GM18858 (cell line): Measurements from ENCODE around the gene PDSS2.
A peak's percentile ranks its signal among the peaks of the same experiment; 100 is the strongest.
"Not testable (repeated sequence)": the region's sequence is repeated elsewhere in the genome, so short reads cannot be mapped to it uniquely, and the experiment has no call there.

Experiments
- ATAC-seq: cut with Tn5 transposase; IDR thresholded peaks from one replicate; pipeline ENCODE4 v1.9.1; 2021; ENCODE audit not compliant: unreplicated experiment

Gene PDSS2

DNA sequence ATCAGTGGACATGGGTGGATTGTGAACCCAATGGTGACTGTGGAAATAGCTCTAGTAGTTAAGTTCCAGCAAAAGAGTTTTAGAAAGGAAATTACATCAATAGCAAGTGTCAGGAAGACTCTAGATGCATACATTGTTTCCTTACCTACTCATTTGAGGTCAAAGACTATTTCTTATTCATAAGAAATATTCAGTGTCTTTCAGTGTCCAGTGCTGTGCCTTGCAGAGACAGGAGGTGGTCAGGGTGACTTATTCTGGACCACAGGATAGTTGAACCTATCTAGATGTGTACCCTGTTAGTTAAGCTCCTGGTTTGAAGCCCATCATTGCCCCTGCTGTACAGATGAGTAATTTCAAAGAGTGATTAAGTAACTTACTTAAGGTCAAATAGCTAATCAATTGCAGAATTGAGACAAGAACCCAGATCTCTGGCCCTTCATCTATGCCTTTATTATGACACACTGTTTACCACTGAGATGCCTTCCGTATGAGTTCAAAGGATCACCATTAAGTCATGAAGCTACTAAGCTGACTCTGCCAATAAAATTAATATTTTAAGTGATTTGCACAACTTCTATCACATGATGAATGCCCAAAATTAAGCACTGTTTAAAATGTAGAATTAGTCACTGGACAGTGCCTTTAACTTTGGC is 136.1 kb downstream of the PDSS2 start:
- no peak for ATAC-seq

DNA sequence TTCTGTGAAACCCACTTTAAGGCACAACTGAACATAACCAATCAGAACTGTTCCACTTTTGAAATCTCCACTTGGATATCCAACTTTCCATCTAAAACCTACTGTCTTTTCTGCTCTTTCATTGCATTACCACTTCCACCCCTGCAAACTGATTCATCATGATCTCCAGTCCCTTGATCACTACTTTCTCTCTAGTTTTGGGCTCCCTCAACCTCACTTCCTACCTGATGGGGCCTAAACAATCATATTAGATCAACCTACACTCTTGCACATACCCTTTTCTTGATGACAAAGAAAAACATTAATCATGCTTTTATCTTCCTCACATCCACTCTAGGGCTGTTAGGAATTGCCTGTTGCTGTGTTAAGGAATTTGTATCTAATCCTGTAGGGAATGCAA is 137.6 kb downstream of the PDSS2 start:
- no peak for ATAC-seq

DNA sequence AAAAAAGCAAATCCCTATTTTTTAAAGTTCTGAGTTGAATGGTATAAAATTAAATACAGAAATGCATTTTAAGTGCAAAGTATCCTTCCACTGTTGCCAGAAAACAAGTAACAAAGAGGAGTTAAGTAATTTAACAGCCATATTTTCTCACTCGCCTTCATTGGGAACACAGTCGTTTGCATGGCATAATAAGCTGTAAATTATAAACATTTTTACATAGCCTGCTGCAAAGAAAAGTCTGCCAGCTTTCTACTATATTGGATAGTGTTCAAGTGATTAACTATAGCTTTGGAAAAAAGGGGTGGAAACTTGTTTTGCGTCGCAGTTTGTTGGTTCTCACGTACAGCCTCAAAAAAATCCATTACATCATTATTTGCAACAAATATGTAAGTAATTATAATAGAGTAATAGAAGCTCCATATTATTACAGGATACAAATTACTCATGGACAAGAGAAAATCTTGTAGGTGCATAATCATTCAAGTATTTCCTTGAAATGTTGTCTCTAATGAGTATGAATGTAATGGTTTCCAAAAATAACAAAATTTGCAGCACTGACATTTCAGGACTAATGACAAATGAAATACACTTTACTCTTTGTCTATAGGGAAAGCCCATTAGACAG is 139.3 kb downstream of the PDSS2 start:
- ATAC-seq = no peak

DNA sequence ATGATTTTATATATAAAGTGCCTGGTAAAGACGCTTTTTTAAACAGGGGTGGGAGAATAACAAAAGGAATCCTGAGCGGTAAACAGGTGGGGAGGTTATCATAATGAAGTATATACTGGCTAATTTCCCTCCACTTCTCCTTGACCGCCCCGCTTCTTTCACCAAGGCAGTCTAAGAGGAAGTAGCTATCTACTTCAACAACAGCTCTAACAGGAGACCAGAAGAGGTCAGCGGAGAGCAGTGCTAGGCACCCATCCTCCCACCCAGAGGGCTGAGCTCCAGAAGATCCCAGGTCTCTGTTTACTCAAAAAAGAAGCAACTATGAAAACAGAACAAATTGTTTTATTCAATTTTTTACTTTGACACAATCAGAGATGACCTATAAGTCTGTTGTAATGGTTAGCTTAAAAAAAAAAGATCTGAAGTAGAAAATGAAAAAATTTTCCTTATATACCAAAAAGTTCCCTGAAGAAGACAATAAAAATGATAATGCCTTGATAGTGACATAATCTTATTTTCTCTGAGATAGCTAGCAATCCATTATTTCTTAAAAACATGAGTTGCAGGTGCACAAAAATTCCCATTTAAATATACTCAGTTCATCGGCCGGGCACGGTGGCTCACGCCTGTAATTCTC is 141.1 kb downstream of the PDSS2 start:
- peak; percentile 76 for ATAC-seq

DNA sequence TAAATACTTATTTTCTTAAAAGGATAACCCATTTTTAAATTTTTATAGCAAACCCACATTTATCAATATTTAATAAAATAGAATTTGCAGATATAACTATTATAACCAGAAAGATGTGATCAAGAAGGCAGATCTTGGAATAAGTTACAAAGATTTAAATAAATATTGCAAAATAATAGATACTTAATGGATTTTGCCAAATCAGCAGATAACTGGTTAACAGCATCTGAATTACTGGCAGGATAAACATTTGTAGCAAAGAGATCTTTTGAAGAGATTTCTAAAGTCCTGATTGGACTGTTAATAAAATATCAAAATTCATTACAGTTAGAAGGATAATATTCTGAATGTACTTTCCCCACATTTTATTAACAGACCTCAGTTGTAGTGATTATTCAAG is 144.2 kb downstream of the PDSS2 start:
- no peak for ATAC-seq

DNA sequence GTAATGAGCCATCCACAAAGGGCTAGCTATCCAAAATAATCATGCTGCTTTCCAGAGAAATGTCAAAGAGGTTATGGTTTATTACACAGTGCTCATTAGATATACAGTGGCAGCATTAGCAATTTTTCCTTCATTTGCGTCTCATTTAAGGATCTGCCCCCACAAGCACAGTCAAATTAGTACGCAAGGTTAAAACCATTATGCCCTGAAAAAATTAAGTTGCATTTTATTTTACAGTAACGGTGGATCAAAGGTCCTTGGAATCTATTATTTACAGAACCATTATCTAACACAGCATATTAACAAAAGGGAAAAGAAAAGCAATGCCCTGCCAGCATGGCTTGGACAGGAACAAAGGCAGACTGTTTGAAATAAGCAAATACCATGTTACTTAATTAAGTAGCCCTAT is 144.8 kb downstream of the PDSS2 start:
- no peak for ATAC-seq

DNA sequence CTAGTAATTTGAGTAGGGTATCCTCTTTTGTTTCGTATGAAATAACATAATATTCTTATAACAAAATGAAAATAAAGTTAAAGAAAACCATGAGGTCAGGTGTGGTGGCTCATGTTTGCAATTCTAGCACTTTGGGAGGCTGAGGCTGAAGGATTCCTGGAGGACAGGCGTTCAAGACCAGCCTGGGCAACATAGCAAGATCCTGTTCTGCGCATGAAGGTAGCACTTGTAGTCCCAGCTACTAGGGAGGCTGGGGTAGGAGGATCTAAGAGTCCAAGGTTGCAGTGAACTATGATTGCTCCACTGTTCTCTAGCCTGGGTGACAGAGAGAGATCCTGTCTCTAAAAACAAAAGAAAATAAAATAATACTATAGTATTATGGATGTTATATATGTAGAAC is 145.6 kb downstream of the PDSS2 start:
- no peak for ATAC-seq

DNA sequence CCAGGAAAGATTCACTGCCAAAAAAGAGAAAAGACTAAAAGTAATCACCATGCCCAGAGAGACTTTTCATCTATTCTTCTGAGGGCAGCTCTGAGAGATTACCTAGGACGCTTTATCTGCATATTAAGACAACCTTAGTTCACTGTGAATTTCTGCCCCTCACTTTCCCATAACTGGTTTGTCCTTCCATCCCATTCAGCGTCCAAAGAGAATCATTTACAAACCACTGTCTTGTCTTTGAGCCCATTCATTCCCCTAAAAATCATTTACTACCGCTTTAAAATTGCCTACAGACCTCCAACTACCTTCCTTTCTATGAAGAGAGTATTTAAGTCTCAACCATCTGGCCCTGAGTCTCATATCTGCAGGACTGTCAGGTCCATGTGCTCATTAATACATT is 149.0 kb downstream of the PDSS2 start:
- ATAC-seq = no peak

DNA sequence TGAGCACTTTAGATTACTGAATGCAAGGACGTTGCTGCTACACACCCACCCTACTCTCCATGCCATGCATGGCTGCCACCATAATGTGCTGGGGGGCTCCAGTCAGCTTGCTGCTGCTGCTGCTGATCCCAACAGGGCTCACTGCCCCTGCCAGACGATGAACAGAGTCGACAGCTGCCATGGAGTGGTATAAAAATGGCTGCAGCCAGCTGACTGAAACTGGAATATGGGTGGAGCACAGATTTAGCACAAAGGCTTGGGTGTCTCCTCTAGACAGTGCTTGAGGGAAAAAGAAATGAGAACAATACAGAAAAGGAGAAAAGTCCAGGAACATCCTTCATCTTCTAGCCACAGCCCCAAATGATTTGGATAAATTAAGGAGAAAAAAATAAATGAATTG is 150.7 kb downstream of the PDSS2 start:
- ATAC-seq = no peak

DNA sequence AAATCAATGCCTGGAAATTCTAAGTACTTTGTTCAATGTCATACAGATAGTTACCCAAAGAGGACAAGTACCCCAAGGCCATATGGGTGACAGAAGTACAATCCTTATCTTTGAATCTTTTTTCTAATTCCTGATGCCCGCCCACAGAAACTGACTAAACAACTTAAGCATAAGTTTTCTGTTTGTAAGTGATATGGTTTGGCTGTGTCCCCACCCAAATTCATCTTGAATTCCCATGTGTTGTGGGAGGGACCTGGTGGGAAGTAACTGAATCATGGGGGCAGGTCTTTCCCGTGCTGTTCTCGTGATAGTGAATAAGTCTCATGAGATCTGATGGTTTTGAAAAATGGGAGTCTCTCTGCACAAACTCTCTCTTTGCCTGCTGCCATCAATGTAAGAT is 153.4 kb downstream of the PDSS2 start:
- ATAC-seq = not testable (repeated sequence)

DNA sequence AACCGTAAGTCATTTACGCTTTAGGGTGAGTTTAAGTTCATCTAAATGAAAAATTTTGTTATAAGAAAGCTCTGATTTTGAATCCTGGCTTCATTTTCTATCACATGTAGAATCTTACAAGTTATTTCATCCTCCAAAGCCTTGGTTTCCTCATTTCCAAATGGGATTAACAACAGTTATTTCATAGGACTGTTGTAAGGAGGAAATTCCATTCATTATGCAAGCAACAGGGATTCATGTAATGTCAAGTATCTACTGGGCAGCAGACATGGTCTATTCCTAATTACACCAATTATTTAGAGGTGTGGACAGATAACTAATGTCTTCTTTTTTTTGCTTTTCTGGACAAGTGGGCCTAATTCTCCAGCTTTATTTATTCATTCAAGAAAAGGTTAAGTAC is 154.0 kb downstream of the PDSS2 start:
- ATAC-seq = no peak

DNA sequence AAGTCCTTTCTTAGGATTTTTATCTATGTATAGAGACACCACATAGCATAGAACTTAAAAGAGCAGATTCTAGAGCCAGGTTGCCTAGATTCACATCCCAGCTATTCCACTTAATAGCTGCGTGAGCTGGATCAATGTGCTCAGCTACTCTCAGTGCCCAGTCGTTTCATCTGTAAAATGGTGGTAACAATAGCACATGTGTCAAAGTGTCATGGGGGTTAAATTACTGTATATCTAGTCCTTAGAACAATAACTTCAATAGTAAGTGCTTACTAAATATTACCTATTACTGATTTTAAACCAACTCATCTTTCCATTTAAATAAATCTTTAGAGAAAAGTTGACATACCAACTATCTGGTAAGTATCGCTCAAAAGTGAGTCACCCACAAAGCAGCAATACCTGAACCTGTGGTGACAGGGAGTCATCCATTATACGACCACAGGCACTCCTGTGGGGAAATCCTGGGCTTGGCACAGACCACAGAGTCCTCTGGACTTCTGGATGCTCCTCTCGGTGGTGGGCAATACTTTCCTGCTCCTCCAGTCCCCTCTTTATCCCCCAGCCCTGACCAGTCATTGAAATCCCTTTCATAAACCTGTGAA is 154.8 kb downstream of the PDSS2 start:
- no peak for ATAC-seq

DNA sequence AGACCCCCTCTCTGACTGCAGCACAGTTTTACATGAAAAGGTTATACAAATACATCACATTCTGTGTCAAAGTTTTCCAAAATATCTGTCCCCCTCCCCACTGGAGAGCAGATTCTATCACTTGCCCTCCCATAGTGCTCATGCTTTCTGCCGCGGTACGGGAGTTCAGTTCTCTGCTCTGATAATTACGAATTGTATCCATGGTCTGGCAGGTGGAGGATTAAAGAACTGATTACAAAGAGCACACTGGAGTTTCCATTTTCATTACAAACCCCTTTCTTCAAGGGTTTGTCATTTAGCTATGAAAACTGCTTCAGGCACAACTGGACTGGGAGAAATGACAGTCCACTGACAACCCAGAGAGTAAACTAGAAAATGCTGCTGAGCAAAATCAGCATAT is 166.0 kb downstream of the PDSS2 start:
- ATAC-seq = no peak

DNA sequence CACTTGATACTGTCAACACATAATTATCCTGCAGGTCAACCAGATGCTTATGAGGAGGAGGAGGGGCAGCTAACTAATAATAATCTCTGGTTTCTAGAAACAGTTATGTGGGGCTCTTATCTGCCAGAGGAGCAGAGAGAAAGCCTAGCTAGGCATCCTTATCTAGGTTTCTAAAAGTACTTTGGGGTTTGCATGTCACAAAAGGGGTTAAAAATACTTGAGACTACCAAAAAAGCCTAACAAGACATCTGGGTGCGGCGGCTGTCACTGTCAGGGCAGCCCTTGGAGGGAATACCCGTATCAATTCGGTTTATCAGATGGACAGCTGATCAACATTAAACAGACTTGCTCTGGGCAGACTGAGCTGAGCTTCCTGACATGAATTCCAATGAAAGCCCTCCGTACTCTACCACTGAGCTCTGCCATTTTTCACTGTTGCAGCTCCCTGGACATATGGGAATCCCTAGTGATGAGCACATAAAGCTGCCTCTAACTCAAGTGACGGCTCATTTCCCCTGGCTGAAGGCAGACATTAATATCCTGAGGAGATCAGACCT is 166.6 kb downstream of the PDSS2 start:
- no peak for ATAC-seq

DNA sequence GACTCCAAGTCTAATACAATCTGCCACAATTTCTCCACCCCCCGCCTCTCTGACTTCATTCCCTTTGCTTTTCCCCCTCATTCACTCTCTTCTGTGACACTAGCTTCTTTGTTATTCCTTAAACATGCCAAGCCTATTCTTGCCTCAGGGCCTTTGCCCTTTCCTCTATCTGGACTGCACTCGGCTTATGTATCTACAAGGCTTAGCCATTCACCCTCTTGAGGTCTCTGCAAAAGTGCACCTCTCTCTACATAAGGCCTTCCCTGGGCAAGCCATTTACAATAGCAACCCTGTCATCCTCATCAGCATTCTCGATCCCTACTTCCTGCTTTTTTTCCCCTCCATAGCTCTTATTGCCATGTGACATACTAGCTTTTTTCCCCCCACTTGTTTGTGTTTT is 168.9 kb downstream of the PDSS2 start:
- no peak for ATAC-seq

DNA sequence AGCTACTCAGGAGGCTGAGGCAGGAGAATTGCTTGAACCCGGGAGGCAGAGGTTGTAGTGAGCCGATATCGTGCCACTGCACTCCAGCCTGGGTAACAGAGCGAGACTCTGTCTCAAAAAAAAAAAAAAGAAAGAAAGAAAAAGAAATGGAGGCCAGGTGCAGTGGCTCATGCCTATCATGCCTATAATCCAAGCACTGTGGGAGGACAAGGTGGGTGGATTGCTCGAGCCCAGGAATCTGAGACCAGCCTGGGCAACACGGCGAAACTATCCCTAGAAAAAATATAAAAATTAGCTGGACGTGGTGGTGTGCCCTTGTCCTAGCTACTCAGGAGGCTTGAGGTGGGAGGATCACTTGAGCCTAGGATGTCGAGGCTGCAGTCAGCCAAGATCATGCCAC is 170.1 kb downstream of the PDSS2 start:
- not testable (repeated sequence) for ATAC-seq

DNA sequence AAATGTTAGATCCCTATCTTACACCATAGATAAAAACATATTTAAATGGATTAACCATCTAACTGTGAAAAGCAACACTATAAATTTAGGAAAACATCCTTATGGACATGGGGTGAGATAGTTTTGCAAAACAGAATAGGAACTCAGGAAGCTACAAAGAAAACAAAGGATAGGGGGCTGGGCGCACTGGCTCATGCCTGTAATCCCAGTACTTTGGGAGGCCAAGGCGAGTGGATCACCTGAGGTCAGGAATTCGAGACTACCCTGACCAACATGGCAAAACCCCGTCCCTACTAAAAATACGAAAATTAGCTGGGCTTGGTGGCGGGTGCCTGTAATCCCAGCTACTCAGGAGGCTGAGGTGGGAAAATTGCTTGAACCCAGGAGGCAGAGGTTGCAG is 173.7 kb downstream of the PDSS2 start:
- not testable (repeated sequence) for ATAC-seq

DNA sequence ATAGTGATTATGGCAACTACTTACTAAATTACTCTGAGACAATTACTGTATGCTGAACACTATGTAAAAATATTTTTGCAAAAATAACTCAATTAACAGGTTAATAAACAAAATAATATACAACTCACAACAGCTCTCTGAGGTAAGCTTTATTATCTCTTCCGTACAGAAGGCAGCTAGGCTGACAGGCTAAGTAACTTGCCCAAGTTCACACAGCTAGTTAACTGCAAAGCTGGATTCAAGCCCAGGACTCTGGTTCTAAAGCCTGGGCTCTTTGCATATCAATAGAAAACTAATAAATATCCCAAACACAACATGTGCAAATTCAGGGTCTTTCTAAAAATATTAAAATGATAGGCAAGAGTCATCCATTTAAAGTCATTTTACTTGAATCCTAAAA is 174.6 kb downstream of the PDSS2 start:
- ATAC-seq = no peak

DNA sequence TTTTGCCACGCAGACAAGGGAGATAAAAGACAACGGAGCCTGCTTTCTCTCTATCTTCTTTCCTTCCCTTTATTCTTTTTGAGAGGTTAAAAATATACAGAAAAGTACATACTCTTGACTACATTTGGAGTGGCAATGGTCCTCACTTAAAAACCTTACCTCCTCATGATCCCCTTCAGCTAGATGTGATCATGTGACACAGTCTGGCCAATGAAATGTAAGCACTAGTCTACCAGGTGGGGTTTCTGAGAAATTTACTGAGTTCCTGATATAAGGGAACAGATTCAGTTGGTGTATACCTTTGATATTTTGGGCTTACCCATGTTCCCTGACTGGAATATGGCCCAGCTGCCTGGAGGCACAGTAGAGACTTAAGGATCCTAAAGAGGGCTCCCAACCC is 178.6 kb downstream of the PDSS2 start:
- ATAC-seq = no peak

DNA sequence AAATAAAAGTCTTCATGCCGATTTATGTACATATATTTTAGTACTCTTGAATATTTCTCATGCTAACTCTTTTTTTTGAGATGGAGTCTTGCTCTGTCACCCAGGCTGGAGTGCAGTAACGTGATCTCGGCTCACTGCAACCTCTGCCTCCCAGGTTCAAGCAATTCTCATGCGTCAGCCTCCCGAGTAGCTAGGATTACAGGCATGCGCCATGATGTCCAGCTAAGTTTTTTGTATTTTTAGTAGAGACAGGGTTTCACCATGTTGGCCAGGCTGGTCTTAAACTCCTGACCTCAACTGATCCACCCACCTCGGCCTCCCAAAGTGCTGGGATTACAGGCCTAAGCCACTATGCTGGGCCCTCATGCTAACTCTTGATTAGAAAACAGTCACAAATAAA is 179.4 kb downstream of the PDSS2 start:
- not testable (repeated sequence) for ATAC-seq

DNA sequence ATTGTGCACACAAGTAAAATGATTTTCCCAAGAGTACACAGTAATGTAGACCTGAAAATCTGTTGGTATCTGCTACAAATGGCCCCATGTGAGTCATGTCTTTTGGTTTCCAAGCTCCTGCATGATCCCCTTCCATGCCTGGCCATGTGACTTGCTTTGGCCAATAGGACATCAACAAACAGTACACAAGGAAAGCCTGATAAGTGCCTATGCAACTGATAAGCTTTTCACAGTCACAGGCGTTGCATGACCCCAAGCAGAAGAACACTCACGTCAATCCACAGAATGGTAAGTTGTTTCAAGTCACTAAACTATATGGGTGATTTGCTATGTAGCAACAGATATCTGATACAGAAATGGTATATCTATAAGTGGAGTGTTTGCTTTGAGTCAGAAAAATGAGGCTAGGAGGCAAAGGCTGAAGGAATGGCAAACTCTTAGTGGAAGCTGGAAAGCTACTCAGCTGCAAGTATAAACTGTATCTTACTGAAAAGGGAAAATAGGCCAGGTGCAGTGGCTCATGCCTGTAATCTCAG is 184.0 kb downstream of the PDSS2 start:
- ATAC-seq = no peak

DNA sequence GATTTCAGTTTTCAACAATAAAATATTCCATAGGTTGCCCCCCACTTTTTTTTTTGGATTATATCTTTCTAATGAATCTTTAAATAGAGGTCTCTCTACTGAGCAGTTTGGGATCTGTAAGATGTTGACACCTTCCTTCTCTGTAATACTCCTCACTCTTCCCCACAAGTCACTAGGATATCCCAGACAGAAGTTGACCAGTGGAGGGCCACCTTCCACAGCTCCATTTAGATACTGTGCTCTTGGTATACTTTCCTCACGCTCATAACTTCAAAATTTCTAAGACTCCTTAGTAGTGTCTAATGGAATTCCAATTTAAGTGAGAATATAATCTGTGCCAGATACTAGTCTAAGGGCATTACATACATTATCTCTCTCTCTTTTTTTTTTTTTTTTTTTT is 185.1 kb downstream of the PDSS2 start:
- ATAC-seq = no peak
